ENCODE results near the gene MARK3.

DNA sequence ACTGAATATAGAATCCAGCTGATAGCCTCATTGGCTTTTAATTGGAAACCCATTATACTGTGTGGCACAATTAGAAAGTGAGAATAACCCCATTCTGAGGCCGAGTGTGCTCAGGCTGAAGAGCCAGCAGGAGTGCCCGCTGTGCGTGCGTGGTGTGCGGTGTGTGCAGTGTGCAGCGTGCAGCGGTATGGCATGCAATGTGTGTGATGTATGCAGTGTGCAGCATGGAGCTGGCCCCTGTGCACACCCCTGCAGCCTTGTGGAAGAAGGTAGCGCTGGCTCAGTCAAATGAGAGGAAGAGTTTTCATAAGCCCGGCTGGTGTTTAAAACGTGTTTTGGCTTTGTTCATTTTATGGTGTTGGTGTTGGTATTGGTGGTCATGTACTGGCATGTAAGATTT is 114.5 kb downstream of the MARK3 start:
- TF ChIP-seq, protein P1, sequence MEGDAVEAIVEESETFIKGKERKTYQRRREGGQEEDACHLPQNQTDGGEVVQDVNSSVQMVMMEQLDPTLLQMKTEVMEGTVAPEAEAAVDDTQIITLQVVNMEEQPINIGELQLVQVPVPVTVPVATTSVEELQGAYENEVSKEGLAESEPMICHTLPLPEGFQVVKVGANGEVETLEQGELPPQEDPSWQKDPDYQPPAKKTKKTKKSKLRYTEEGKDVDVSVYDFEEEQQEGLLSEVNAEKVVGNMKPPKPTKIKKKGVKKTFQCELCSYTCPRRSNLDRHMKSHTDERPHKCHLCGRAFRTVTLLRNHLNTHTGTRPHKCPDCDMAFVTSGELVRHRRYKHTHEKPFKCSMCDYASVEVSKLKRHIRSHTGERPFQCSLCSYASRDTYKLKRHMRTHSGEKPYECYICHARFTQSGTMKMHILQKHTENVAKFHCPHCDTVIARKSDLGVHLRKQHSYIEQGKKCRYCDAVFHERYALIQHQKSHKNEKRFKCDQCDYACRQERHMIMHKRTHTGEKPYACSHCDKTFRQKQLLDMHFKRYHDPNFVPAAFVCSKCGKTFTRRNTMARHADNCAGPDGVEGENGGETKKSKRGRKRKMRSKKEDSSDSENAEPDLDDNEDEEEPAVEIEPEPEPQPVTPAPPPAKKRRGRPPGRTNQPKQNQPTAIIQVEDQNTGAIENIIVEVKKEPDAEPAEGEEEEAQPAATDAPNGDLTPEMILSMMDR (IDR thresholded peaks at IDR 0.05): no peak
- no peak for TF ChIP-seq ZFX (IDR thresholded peaks at IDR 0.05; ENCODE audit: borderline replicate concordance)

All from 22Rv1 (cell line).